HS-27A (cell line): ENCODE measurements around the gene PKD2.
"Not testable (repeated sequence)": the region's sequence is repeated elsewhere in the genome, so short reads cannot be mapped to it uniquely, and the experiment has no call there.

ENCODE experiments used
- DNase-seq: peaks from one replicate; pipeline ENCODE4 v3.0.0-alpha.2; 2012; ENCODE audit warnings: low read depth, missing footprints

PKD2 gene

DNA sequence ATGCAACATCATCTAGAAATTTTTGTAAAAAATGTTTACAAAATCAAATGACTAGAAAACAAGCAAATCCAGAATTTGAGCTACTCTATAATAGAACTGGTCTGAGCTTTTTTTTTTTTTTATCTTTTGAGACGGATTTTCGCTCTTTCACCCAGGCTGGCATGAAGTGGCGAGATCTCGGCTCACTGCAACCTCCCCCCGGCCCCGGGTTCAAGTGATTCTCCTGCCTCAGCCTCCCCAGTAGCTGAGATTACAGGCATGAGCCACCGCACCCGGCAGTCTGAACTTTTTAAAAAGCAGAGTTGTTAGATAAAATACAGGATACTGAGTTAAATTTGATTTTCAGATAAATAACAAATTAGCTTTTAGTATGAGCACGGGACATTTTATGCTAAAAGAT, 20.9 kb upstream of the PKD2 start:
- no peak for DNase-seq

- DNase-seq: no peak
Measured at GRCh38 chr4:87989765-87990164, 17.7 kb upstream of the PKD2 start.

- DNase-seq: no peak
Measured at GRCh38 chr4:87995435-87995834, 12.0 kb upstream of the PKD2 start.

DNA sequence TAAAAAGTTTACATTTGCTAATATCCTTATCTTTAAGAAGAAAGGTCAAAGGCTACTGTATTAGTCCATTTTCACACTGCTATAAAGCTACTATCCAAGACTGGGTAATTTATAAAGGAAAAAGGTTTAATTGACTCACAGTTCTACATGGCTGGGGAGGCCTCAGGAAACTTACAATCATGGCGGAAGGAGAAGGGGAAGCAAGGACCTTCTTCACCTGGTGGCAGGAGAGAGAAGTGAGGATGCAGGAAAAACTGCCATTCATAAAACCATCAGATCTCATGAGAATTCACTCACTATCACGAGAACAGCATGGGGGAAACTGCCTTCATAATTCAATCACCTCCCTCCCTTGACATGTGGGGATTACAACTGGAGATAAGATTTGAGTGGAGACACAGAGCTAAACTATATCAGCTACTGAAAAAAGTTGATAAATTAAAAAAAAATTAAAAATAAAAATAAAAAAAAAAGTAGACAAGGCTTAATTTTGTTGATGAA, 8.2 kb upstream of the PKD2 start:
- DNase-seq: not testable (repeated sequence)

DNA sequence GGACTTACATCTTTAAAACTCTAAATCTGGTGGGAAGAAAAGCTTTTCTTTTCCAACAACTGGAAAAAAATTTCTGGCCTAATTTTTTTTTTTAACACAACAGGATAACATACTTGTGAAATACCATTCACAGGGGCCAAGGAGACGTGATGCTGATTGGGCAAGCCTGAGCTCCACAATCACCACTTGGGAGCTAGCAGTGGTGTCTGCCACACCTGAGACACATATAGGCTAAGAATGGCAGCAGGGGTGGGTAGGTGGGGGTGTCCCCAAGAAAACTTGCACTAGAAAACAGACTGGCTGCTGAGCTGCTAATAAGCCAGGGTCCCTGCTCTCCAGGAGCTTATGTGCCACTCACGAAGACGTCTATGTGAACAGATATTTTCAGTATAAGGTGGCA, 5.6 kb upstream of the PKD2 start:
- no peak for DNase-seq

DNA sequence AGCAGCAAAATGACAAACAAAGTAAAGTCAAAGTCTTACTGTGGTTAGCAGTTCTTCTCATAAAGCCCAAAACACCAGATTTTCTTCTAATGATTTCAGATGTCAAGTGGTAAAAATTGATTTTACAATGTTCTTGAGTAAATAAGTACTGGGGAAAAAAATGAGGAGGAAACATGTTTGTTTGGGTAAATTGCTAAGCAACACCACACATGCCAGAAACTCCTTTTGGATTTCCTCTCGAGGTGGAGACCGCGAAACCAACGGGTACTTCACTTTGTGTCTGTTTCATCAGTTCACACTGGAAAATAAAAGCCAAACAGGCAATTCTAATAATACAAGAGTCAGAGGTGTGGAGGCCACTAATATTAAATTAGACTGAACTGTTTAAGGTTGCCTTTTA, 4.6 kb upstream of the PKD2 start:
- no peak for DNase-seq

- no peak for DNase-seq
Measured at GRCh38 chr4:88003261-88003660, 4.2 kb upstream of the PKD2 start.

- no peak for DNase-seq
Measured at GRCh38 chr4:88005076-88005475, 2.4 kb upstream of the PKD2 start.

GRCh38 chr4:88005946-88006345, 1.5 kb upstream of the PKD2 start:
- no peak for DNase-seq

GRCh38 chr4:88006956-88007303, 505 bp upstream of the PKD2 start:
- no peak for DNase-seq

GRCh38 chr4:88008122-88008742, 797 bp downstream of the PKD2 start:
- DNase-seq: no peak

GRCh38 chr4:88008743-88009171, 1.3 kb downstream of the PKD2 start:
- no peak for DNase-seq

DNA sequence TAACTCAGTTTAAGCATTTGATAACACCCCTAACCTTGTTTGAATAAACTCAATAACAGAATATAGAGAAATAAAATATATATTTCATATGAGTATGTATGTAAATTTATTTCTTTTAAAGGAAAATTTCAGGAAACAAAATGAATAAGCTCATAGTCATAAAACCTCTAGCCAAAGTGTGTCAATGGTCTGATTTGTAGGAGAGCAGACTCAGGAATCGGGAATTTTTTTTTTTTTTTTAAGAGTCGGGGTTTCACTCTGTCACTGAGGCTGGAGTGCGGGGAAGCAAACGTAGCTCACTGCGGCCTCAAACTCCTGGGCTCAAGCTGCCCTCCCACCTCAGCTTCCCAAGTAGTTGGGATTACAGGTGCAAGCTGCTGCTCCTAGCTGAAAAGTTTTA, 2.4 kb downstream of the PKD2 start:
- no peak for DNase-seq

GRCh38 chr4:88010966-88011365, 3.5 kb downstream of the PKD2 start:
- no peak for DNase-seq

GRCh38 chr4:88012647-88013046, 5.2 kb downstream of the PKD2 start:
- DNase-seq: no peak

GRCh38 chr4:88014386-88014905, 7.0 kb downstream of the PKD2 start:
- no peak for DNase-seq

GRCh38 chr4:88015659-88016295, 8.3 kb downstream of the PKD2 start:
- no peak for DNase-seq

DNA sequence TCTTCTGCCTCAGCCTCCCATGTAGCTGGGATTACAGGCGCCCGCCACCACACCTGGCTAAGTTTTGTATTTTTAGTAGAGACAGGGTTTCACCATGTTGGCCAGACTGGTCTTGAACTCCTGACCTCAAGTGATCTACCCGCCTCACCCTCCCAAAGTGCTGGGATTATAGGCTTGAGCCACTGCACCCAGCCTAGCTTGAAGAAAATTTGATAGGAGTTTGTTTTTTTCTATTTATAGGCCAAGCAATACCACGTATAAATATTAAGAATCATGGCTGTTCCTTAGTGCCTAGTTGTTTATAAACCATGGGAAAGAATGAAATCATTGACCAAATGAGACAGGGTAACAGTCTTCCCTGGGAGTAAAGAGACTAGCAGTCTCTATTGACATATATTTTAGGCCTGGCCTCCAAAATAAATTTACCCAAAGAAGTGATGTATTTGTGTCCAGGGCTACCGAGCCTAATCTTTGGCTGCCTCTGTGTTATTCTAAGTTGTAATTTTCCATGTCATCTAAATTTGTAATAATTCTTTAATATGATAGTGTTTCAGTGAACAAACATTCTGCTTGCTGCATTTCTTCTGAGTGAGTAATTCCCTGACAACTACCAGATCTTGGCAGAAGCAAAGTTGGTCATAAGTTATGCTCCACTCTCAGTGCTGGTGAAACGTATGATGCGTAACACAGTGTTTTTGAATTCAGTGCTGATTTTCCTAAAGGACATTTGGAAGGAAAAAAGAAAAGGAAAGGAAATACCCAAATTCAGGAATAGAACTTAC, 10.3 kb downstream of the PKD2 start:
- DNase-seq: peak; percentile 82

DNA sequence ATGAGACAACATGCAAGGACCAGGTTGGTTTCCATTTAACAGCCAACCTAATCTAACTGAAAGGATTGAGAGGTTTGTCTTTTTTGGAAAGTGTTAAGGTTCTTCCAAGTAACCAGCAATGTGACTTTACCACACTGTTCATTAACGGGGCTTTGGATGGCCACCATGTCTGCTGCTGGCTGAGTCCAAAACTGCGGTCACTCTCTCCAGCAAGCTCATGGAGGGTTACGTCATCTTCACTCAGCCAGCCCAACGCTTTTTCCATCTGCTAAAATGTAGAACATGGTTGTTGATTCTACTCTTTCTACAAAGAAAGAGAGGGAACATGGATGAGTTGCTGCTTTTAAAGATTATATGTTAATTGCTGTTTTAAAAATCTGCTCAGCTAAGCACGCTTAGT, 11.0 kb downstream of the PKD2 start:
- DNase-seq: no peak

DNA sequence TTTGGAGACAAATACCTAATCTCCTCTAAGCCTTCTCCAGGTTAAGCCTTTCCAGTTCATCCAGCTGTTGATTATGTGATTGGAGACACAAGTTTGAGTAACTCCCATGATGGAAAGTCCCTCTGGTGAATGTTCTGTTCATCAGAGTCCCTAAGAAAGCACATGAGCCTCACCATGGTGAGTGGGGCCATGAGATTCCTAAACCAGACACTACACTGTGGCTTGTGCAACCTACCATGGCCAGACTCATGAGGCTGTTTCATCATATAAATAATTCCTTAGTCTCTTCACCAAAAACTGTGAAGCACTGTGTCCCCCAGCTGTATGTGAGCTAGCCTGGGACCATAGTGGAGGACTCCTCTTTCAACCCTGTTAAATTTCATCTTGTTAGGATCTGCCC, 14.4 kb downstream of the PKD2 start:
- no peak for DNase-seq

GRCh38 chr4:88022289-88022688, 14.9 kb downstream of the PKD2 start:
- DNase-seq: no peak

- DNase-seq: not testable (repeated sequence)
Measured at GRCh38 chr4:88025868-88026661, 18.6 kb downstream of the PKD2 start.
